Activated naive CD8-positive, alpha-beta T cell treated with anti-CD3 and anti-CD28 coated beads, Interleukin-2, amount 10 ng/mL, durations not matched to agents 7 days and 5 days (primary cell): ENCODE measurements around the gene DTX2. TPM values are rescaled to one million over a fixed set of nuclear protein-coding genes. Genes with fewer than 3 reads are reported as not detected.
"Not testable (repeated sequence)": the region's sequence is repeated elsewhere in the genome, so short reads cannot be mapped to it uniquely, and the experiment has no call there.

Experiments
- ATAC-seq: fragments of 150-1000 bp; cut with Tn5 transposase; one replicate; pipeline ENCODE4 v1.10.0; 2021; ENCODE audit warnings: low read depth, moderate library complexity
- POLR2A ChIA-PET: fragments of 350-600 bp; sonication (Branson Sonifier 250); formaldehyde crosslinking; loops from one replicate; lab custom pipeline; 2021; ENCODE audit warnings: antibody characterized with exemption; lab: Charles Lee
- DNase-seq: peaks from one replicate; pipeline ENCODE4 v3.0.0; 2021
- H3K27ac Mint-ChIP-seq: one replicate; pipeline ENCODE4 v1.8.0; 2022; ENCODE audit warnings: mild to moderate bottlenecking, mixed read lengths
- H3K27me3 Mint-ChIP-seq: one replicate; pipeline ENCODE4 v1.8.0; 2022; ENCODE audit warnings: mild to moderate bottlenecking, moderate library complexity, mixed read lengths
- H3K36me3 Mint-ChIP-seq: one replicate; pipeline ENCODE4 v1.8.0; 2021; ENCODE audit warnings: mild to moderate bottlenecking, mixed read lengths
- H3K4me1 Mint-ChIP-seq: one replicate; pipeline ENCODE4 v1.8.0; 2021; ENCODE audit warnings: mixed read lengths
- H3K4me3 Mint-ChIP-seq: one replicate; pipeline ENCODE4 v1.8.0; 2022; ENCODE audit warnings: mild to moderate bottlenecking, moderate library complexity, mixed read lengths
- H3K9me3 Mint-ChIP-seq: one replicate; pipeline ENCODE4 v1.8.0; 2021; ENCODE audit warnings: mixed read lengths
- total RNA-seq, 2 experiments: library from RNA; stranded (reverse); gene quantifications; one replicate each; pipeline ENCODE4 v1.2.3, GENCODE V29; 2021

The DTX2 gene
- total RNA-seq, 2 experiments from 2014 or later = 34.3 to 38.6 TPM

GRCh38 chr7:76487969-76488368 lies 26.5 kb downstream of the DTX2 start:
- H3K27ac Mint-ChIP-seq, H3K9me3 Mint-ChIP-seq, H3K4me3 Mint-ChIP-seq, H3K36me3 Mint-ChIP-seq, H3K4me1 Mint-ChIP-seq, DNase-seq, ATAC-seq, POLR2A ChIA-PET, H3K27me3 Mint-ChIP-seq: not testable (repeated sequence)

- H3K27me3 Mint-ChIP-seq, H3K4me1 Mint-ChIP-seq, POLR2A ChIA-PET, H3K27ac Mint-ChIP-seq, ATAC-seq, H3K36me3 Mint-ChIP-seq, DNase-seq, H3K9me3 Mint-ChIP-seq, H3K4me3 Mint-ChIP-seq: not testable (repeated sequence)
These were observed 30.6 kb downstream of the DTX2 start for GRCh38 chr7:76492139-76492538.

GRCh38 chr7:76495717-76496116 lies 34.2 kb downstream of the DTX2 start:
- H3K4me3 Mint-ChIP-seq, ATAC-seq, POLR2A ChIA-PET, H3K9me3 Mint-ChIP-seq, H3K4me1 Mint-ChIP-seq, DNase-seq, H3K27me3 Mint-ChIP-seq, H3K36me3 Mint-ChIP-seq, H3K27ac Mint-ChIP-seq: not testable (repeated sequence)

GRCh38 chr7:76497918-76498582 lies 36.5 kb downstream of the DTX2 start:
- H3K4me1 Mint-ChIP-seq, DNase-seq, H3K27me3 Mint-ChIP-seq, H3K4me3 Mint-ChIP-seq, POLR2A ChIA-PET, H3K27ac Mint-ChIP-seq, H3K9me3 Mint-ChIP-seq, H3K36me3 Mint-ChIP-seq, ATAC-seq: not testable (repeated sequence)

GRCh38 chr7:76498583-76499200 lies 37.2 kb downstream of the DTX2 start:
- H3K4me3 Mint-ChIP-seq, ATAC-seq, H3K36me3 Mint-ChIP-seq, H3K4me1 Mint-ChIP-seq, H3K27me3 Mint-ChIP-seq, POLR2A ChIA-PET, H3K27ac Mint-ChIP-seq, DNase-seq, H3K9me3 Mint-ChIP-seq: not testable (repeated sequence)

- H3K9me3 Mint-ChIP-seq, H3K4me1 Mint-ChIP-seq, H3K4me3 Mint-ChIP-seq, DNase-seq, POLR2A ChIA-PET, H3K27me3 Mint-ChIP-seq, H3K27ac Mint-ChIP-seq, H3K36me3 Mint-ChIP-seq: not testable (repeated sequence)
- ATAC-seq = peak; percentile 45
These were observed 37.9 kb downstream of the DTX2 start for GRCh38 chr7:76499201-76499923.

GRCh38 chr7:76499924-76500241 lies 38.4 kb downstream of the DTX2 start:
- not testable (repeated sequence) for H3K27me3 Mint-ChIP-seq

GRCh38 chr7:76502224-76502623 lies 40.7 kb downstream of the DTX2 start:
- H3K9me3 Mint-ChIP-seq, H3K27me3 Mint-ChIP-seq, DNase-seq, ATAC-seq, POLR2A ChIA-PET, H3K4me1 Mint-ChIP-seq, H3K36me3 Mint-ChIP-seq, H3K4me3 Mint-ChIP-seq, H3K27ac Mint-ChIP-seq: not testable (repeated sequence)

More at GRCh38 chr7:76499924-76500241, 38.4 kb downstream of the DTX2 start:
- H3K4me1 Mint-ChIP-seq, H3K9me3 Mint-ChIP-seq, DNase-seq, POLR2A ChIA-PET, H3K36me3 Mint-ChIP-seq, H3K4me3 Mint-ChIP-seq, H3K27ac Mint-ChIP-seq: not testable (repeated sequence)
- ATAC-seq = peak; percentile 65

GRCh38 chr7:76502836-76503235 lies 41.3 kb downstream of the DTX2 start:
- H3K4me1 Mint-ChIP-seq, H3K4me3 Mint-ChIP-seq, ATAC-seq, DNase-seq, H3K36me3 Mint-ChIP-seq, H3K9me3 Mint-ChIP-seq, H3K27ac Mint-ChIP-seq, POLR2A ChIA-PET, H3K27me3 Mint-ChIP-seq: not testable (repeated sequence)

- ATAC-seq, H3K27me3 Mint-ChIP-seq, DNase-seq, H3K9me3 Mint-ChIP-seq, POLR2A ChIA-PET, H3K27ac Mint-ChIP-seq, H3K4me3 Mint-ChIP-seq, H3K4me1 Mint-ChIP-seq, H3K36me3 Mint-ChIP-seq: not testable (repeated sequence)
These were observed 41.7 kb downstream of the DTX2 start for GRCh38 chr7:76503244-76503643.

- H3K9me3 Mint-ChIP-seq, POLR2A ChIA-PET, DNase-seq, H3K27ac Mint-ChIP-seq, ATAC-seq, H3K27me3 Mint-ChIP-seq, H3K4me1 Mint-ChIP-seq, H3K4me3 Mint-ChIP-seq, H3K36me3 Mint-ChIP-seq: not testable (repeated sequence)
These were observed 43.0 kb downstream of the DTX2 start for GRCh38 chr7:76504351-76505167.

GRCh38 chr7:76505168-76506080 lies 43.9 kb downstream of the DTX2 start:
- H3K27me3 Mint-ChIP-seq = no peaks in the 10 kb centered on the region
- H3K36me3 Mint-ChIP-seq = peaks cover 1% of the 10 kb centered on the region
- DNase-seq = no peak
- peaks cover 4% of the 10 kb centered on the region for H3K4me1 Mint-ChIP-seq
- no peak for ATAC-seq
- H3K4me3 Mint-ChIP-seq = no peak overlapping the region
- H3K27ac Mint-ChIP-seq = no peak overlapping the region
- no peaks in the 10 kb centered on the region for H3K9me3 Mint-ChIP-seq
- POLR2A ChIA-PET = no interaction called here

GRCh38 chr7:76506081-76506440 lies 44.6 kb downstream of the DTX2 start:
- DNase-seq (no peak), ATAC-seq (no peak)
- POLR2A ChIA-PET = no interaction called here
- Mint-ChIP-seq H3K4me3 (no peak overlapping the region), H3K27ac (no peak overlapping the region), H3K4me1 (peaks cover 4% of the 10 kb centered on the region), H3K36me3 (peaks cover 1% of the 10 kb centered on the region), H3K27me3 (no peaks in the 10 kb centered on the region), H3K9me3 (no peaks in the 10 kb centered on the region)
